Tibial artery (tissue), 4 donors: ENCODE measurements around the gene MIDN.

ENCODE experiments used
- DNase-seq, 2 donors: peaks; one replicate each; pipeline ENCODE4 v3.0.0-alpha.2; 2019
- H3K27ac ChIP-seq, 2 donors: fragments of 200-600 bp; sonication (generic) in 1 of 2; 1 replicate in 1 of 2; 2 replicates in 1 of 2; pipeline ENCODE4 v1.5.1; 2018 to 2019; ENCODE audit warnings: mild to moderate bottlenecking in 1 of 2
- H3K27me3 ChIP-seq, 2 donors: fragments of 200-600 bp; sonication (generic) in 1 of 2; one replicate each; pipeline versions ENCODE4 v1.5.1 to v1.6.0; 2016 to 2019
- H3K36me3 ChIP-seq, 3 donors: fragments of 200-600 bp; sonication (generic) in 2 of 3; one replicate each; pipeline ENCODE4 v1.5.1; 2016 to 2019; ENCODE audit warnings: mild to moderate bottlenecking in 2 of 3
- H3K4me1 ChIP-seq, 4 donors: fragments of 200-600 bp; sonication (generic) in 2 of 4; 1 replicate in 3 of 4; 2 replicates in 1 of 4; pipeline ENCODE4 v1.5.1; 2016 to 2019
- H3K4me3 ChIP-seq, 2 donors: fragments of 200-600 bp; sonication (generic) in 1 of 2; 1 replicate in 1 of 2; 2 replicates in 1 of 2; pipeline ENCODE4 v1.5.1; 2018 to 2019; ENCODE audit warnings: mild to moderate bottlenecking in 2 of 2
- H3K9me3 ChIP-seq, 3 donors: fragments of 200-600 bp; sonication (generic) in 1 of 3; one replicate each; pipeline ENCODE4 v1.5.1; 2016 to 2019
- CTCF ChIP-seq, 2 experiments: fragments of 200-600 bp in 1 of 2; fragments of 450-650 bp in 1 of 2; IDR thresholded peaks; one replicate each; pipeline ENCODE4 v1.5.1; 2017 to 2019; ENCODE audit warnings: antibody characterized with exemption in 2 of 2, mild to moderate bottlenecking in 1 of 2, moderate library complexity in 1 of 2
- intact Hi-C: fragments of 100-400 bp; cut with DNase I; formaldehyde crosslinking; loops from one replicate; pipeline ENCODE4 v1.15.0; 2023; ENCODE audit warnings: low total_unique reads

Gene MIDN

GRCh38 chr19:1253514-1254080 lies 5.2 kb downstream of the MIDN start:
- peak in 1 of 2 donors; percentile 28 for DNase-seq
- no peak for TF ChIP-seq CTCF (IDR thresholded peaks at IDR 0.05)
- Histone ChIP-seq H3K27ac (peak overlapping the region; percentile 98), H3K27me3 (no peaks in the 10 kb centered on the region), H3K4me1 (peaks cover 7 to 61% (median 54%) of the 10 kb centered on the region in 4 donors), H3K4me3 (peak overlapping the region; percentile 67 to 94), H3K9me3 (no peaks in the 10 kb centered on the region), H3K36me3 (peaks cover 38 to 64% (median 56%) of the 10 kb centered on the region in 3 donors)
- intact Hi-C loops = no loop called here

- H3K4me3 ChIP-seq = peak overlapping the region; percentile 67 to 94
- no peak for TF ChIP-seq CTCF (IDR thresholded peaks at IDR 0.05)
- peaks cover 7 to 66% (median 60%) of the 10 kb centered on the region in 4 donors for H3K4me1 ChIP-seq
- H3K27me3 ChIP-seq = no peaks in the 10 kb centered on the region
- no peak for DNase-seq
- peak overlapping the region; percentile 98 for H3K27ac ChIP-seq
- intact Hi-C loops = no loop called here
- H3K9me3 ChIP-seq = no peaks in the 10 kb centered on the region
- peaks cover 38 to 65% (median 56%) of the 10 kb centered on the region in 3 donors for H3K36me3 ChIP-seq
Measured at GRCh38 chr19:1254081-1254527, 5.7 kb downstream of the MIDN start.

GRCh38 chr19:1254530-1255185 lies 6.3 kb downstream of the MIDN start:
- peaks cover 38 to 65% (median 56%) of the 10 kb centered on the region in 3 donors for H3K36me3 ChIP-seq
- no peak for DNase-seq
- H3K27ac ChIP-seq = peak overlapping the region; percentile 98
- H3K4me1 ChIP-seq = peaks cover 7 to 72% (median 65%) of the 10 kb centered on the region in 4 donors
- intact Hi-C loops = no loop called here
- H3K9me3 ChIP-seq = no peaks in the 10 kb centered on the region
- peak overlapping the region in 1 of 2 donors; percentile 67 for H3K4me3 ChIP-seq
- no peaks in the 10 kb centered on the region for H3K27me3 ChIP-seq
- no peak for TF ChIP-seq CTCF (IDR thresholded peaks at IDR 0.05)

DNA sequence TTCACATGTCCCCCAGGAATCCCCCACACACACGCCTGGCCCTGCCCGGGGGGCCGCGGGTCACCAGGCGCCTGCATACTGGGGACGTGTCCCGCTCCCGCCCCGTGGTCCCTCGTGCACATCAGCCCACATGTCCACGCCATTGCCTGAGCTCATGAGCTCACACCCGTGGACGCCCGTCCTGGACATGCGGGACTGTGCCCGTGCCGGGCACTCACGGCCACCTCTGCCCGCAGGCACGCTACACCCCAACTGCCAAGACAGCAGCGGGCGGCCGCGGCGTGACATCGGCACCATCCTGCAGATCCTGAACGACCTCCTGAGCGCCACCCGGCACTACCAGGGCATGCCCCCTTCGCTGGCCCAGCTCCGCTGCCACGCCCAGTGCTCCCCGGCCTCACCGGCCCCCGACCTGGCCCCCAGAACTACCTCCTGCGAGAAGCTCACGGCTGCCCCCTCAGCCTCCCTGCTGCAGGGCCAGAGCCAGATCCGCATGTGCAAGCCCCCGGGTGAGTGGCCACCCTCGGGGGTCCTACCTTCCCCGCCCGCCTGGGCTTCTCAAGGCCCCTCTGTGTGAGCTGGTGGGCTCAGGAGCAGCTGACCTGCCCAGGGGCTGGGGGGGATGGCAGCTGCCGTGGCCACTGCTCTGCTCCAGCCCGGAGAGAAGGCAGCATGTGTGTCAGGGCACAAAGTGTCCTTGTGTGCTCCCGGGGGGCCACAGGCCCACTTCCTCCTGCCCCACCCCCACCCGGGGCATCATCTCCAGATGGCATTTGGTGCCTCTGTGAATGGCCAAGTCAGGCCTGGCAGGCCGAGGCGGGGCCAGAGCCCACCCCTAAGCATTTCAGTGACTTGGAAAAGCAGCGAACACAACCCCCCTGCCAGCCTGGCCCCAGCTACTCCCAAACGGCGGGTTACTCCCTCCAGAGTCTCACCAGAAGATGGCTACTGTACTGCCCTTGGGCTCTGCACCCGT lies 7.1 kb downstream of the MIDN start:
- no peaks in the 10 kb centered on the region for H3K9me3 ChIP-seq
- peaks cover 7 to 80% (median 73%) of the 10 kb centered on the region in 4 donors for H3K4me1 ChIP-seq
- no peaks in the 10 kb centered on the region for H3K27me3 ChIP-seq
- H3K36me3 ChIP-seq = peaks cover 38 to 62% (median 56%) of the 10 kb centered on the region in 3 donors
- DNase-seq = no peak
- TF ChIP-seq CTCF (IDR thresholded peaks at IDR 0.05) = no peak
- no peak overlapping the region for H3K4me3 ChIP-seq
- intact Hi-C loops = no loop called here
- H3K27ac ChIP-seq = peak overlapping the region; percentile 98

DNA sequence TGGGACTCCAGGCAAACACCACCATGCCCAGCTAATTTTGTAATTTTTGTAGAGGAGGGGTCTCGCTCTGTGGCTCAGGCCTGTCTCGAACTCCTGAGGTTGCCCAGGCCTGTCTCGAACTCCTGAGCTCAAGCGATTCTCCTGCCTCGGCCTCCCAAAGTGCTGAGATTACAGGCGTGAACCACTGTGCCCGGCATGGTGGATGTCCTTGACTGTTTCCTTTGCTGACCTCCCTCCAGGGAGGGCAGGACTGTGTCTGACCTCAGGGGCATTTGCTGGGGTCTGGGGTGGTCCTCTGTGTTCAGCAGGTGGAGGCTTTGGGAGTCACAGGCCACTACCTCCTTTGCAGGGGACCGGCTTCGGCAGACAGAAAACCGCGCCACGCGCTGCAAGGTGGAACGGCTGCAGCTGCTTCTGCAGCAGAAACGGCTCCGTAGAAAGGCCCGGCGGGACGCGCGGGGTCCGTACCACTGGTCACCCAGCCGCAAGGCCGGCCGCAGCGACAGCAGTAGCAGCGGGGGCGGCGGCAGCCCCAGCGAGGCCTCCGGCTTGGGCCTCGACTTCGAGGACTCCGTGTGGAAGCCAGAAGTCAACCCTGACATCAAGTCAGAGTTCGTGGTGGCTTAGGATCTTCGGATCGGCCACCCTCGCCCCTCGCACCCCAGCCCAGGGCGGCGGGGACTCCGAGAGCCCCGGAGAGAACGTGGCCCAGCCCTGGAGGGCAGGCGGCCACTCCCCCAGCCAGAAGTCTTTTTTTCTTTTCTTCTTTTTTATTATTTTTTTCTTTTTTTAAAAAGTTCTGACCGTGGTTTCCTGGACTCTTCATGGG lies 8.5 kb downstream of the MIDN start:
- Histone ChIP-seq H3K4me1 (peaks cover 12 to 86% (median 78%) of the 10 kb centered on the region in 4 donors), H3K27ac (peak overlapping the region; percentile 95 to 98), H3K4me3 (no peak overlapping the region), H3K9me3 (no peaks in the 10 kb centered on the region), H3K27me3 (no peaks in the 10 kb centered on the region), H3K36me3 (peaks cover 34 to 52% (median 50%) of the 10 kb centered on the region in 3 donors)
- no peak for DNase-seq
- intact Hi-C loops = no loop called here
- no peak for TF ChIP-seq CTCF (IDR thresholded peaks at IDR 0.05)
